ENCODE results near the gene XPO4. TPM values are rescaled to one million over a fixed set of nuclear protein-coding genes. Genes with fewer than 3 reads are reported as not detected.

XPO4 gene
- 4.7 to 8.0 TPM (median 6.2 TPM) in 5 replicates for total RNA-seq (2022; extraction: Qiagen RNA extraction)

GRCh38 chr13:20902438-20903163 is at the start of gene XPO4:
Gene XPO4, minus strand, starts transcription at chr13:20902746. Its CDS starts 8 bp downstream, at chr13:20902738.

GRCh38 chr13:20773194-20774080 is 129.1 kb downstream of the XPO4 start, which contains the start of gene EEF1AKMT1:
Gene EEF1AKMT1, minus strand, starts transcription at chr13:20773961. Its CDS starts 16,363 bp downstream, at chr13:20757598.

Other genes starting within 250 kb of the XPO4 start
- gene IL17D, start 199.0 kb downstream of the XPO4 start, total RNA-seq (2022; extraction: Qiagen RNA extraction): 0.88 to 1.7 TPM (median 1.3 TPM) in 5 replicates
- gene EEF1AKMT1, start 128.8 kb downstream of the XPO4 start, total RNA-seq (2022; extraction: Qiagen RNA extraction): 4.8 to 6.1 TPM (median 5.6 TPM) in 5 replicates
- 10.7 to 12.2 TPM (median 11.2 TPM) in 5 replicates for gene LATS2, start 158.8 kb upstream of the XPO4 start, total RNA-seq (2022; extraction: Qiagen RNA extraction)
- 89.4 to 175 TPM (median 152 TPM) in 5 replicates for gene SAP18, start 237.4 kb upstream of the XPO4 start, total RNA-seq (2022; extraction: Qiagen RNA extraction)

Data from A549 treated with Hydrocortisone at 1 μM for 4 hours (cell line).